ENCODE results near the gene FAM120B.

The FAM120B gene

GRCh38 chr6:170437719-170438401 is 131.3 kb downstream of the FAM120B start:
- peak; percentile 2; the same call in 1 of the 3 replicates for ATAC-seq
- no peak for TF ChIP-seq PPARA (CRISPR knock-in tag; IDR thresholded peaks at IDR 0.05; ENCODE audit: borderline replicate concordance)
- no peak for TF ChIP-seq ARNTL (CRISPR knock-in tag; IDR thresholded peaks at IDR 0.05; ENCODE audit: borderline replicate concordance, low read depth)

GRCh38 chr6:170438402-170438753 is 131.8 kb downstream of the FAM120B start:
- peak; percentile 98 for ATAC-seq

DNA sequence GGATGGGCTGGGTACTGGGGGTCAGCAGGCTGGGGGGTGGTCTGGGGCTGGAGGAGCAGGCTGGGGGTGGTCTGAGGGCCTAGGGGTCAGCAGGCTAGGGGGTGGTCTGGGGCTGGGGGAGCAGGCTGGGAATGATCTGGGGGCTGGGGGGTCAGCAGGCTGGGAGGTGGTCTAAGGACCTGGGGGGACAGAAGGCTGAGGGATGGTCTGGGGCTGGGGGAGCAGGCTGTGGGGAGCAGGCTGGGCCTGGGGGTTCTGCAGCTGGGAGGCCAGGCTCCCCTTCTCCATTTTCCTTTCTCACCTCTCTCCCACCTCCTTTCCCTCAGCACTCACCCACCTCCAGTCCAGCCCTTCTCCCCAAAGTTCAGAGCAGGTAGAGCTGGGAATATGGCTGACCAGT is 132.3 kb downstream of the FAM120B start:
- no peak for ATAC-seq
- TF ChIP-seq, protein P1, sequence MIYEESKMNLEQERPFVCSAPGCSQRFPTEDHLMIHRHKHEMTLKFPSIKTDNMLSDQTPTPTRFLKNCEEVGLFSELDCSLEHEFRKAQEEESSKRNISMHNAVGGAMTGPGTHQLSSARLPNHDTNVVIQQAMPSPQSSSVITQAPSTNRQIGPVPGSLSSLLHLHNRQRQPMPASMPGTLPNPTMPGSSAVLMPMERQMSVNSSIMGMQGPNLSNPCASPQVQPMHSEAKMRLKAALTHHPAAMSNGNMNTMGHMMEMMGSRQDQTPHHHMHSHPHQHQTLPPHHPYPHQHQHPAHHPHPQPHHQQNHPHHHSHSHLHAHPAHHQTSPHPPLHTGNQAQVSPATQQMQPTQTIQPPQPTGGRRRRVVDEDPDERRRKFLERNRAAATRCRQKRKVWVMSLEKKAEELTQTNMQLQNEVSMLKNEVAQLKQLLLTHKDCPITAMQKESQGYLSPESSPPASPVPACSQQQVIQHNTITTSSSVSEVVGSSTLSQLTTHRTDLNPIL (CRISPR knock-in tag; IDR thresholded peaks at IDR 0.05; ENCODE audit: low read depth), result no peak
- no peak for TF ChIP-seq RARB (CRISPR knock-in tag; IDR thresholded peaks at IDR 0.05)
- TF ChIP-seq OSR1 (CRISPR knock-in tag; IDR thresholded peaks at IDR 0.05), result no peak

More at GRCh38 chr6:170438402-170438753, 131.8 kb downstream of the FAM120B start:
- TF ChIP-seq TCF4 (CRISPR knock-in tag; IDR thresholded peaks at IDR 0.05; ENCODE audit: borderline replicate concordance) (peak; percentile 67; the same call in 1 of the 2 replicates), GLIS3 (CRISPR knock-in tag; IDR thresholded peaks at IDR 0.05) (no peak), PPARA (CRISPR knock-in tag; IDR thresholded peaks at IDR 0.05; ENCODE audit: borderline replicate concordance) (no peak), POU6F1 (CRISPR knock-in tag; IDR thresholded peaks at IDR 0.05; ENCODE audit: borderline replicate concordance, low read depth) (no peak), CSDC2 (CRISPR knock-in tag; IDR thresholded peaks at IDR 0.05) (no peak), TSHZ2 (CRISPR knock-in tag; IDR thresholded peaks at IDR 0.05) (peak; percentile 47; the same call in 1 of the 2 replicates), ZNF70 (CRISPR knock-in tag; IDR thresholded peaks at IDR 0.05) (no peak), ZFP30 (CRISPR knock-in tag; IDR thresholded peaks at IDR 0.05) (no peak)
- TF ChIP-seq, protein P1 (CRISPR knock-in tag; IDR thresholded peaks at IDR 0.05; ENCODE audit: low read depth), result no peak

DNA sequence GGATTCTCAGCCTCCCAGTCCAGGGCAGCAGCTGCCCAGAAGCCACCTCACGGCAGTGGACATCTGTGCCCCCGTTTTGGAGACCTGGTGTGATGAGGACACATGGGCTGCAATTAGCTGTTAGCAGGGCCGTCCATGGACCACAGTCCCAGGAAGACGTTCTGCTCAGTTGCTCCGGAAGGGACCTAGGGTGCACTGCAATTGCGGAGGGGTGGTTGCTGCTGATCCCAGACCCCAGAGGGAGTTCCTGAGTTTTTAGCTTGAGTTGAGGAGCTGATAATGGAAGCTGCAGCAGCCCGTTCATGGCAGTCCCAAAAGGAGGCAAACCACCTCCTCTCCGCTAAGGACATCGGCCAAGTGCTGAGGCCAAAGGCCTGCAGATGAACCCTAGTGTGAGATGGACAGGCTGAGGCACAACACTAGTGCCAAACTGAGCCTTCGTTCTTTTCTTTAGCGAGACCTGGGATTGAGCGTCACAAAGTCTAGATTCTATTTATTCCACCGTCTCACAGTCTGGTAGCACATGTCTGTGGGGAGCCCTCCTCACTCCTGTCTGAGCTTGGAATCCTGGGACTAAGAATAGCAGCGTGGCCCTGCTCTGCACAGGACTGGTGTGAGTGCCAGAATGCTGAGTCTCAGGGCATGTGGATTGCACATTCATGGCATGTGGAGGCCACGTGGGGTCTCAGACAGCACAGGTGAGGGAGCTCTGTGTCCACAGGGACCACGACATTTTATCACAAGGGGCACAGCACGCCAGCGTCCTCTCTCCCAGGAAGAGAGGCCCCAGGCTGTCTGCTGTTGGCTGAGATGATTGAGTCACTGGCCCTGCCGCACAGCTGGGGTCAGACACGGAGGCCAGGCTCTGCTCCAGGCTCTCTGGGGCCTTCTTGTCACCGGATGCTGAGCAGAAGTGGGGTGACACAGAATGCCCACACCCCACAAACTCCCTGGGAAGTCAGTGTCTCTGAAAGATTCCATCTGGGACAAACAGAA is 133.1 kb downstream of the FAM120B start:
- no peak for ATAC-seq
- TF ChIP-seq ZFP3 (CRISPR knock-in tag; IDR thresholded peaks at IDR 0.05), result no peak
- TF ChIP-seq, protein P1 (CRISPR knock-in tag; IDR thresholded peaks at IDR 0.05; ENCODE audit: low read depth), result no peak
- TF ChIP-seq CSRNP3 (CRISPR knock-in tag; IDR thresholded peaks at IDR 0.05), result no peak
- no peak for TF ChIP-seq SNAI2 (CRISPR knock-in tag; IDR thresholded peaks at IDR 0.05)
- TF ChIP-seq OSR1 (CRISPR knock-in tag; IDR thresholded peaks at IDR 0.05), result no peak
- no peak for TF ChIP-seq GLIS3 (CRISPR knock-in tag; IDR thresholded peaks at IDR 0.05)
- no peak for TF ChIP-seq PATZ1 (CRISPR knock-in tag; IDR thresholded peaks at IDR 0.05; ENCODE audit: borderline replicate concordance)
- TF ChIP-seq ZC3H10 (CRISPR knock-in tag; IDR thresholded peaks at IDR 0.05), result no peak
- TF ChIP-seq POU6F1 (CRISPR knock-in tag; IDR thresholded peaks at IDR 0.05; ENCODE audit: borderline replicate concordance, low read depth), result no peak
- no peak for TF ChIP-seq ARNTL (CRISPR knock-in tag; IDR thresholded peaks at IDR 0.05; ENCODE audit: borderline replicate concordance, low read depth)
- no peak for TF ChIP-seq BACH2 (CRISPR knock-in tag; IDR thresholded peaks at IDR 0.05; ENCODE audit: borderline replicate concordance)
